Measurements from ENCODE around the gene ZBED3. TPM values are rescaled to one million over a fixed set of nuclear protein-coding genes. Genes with fewer than 3 reads are reported as not detected.

Gene ZBED3
- total and polyA plus RNA-seq, 9 of the 15 experiments (the other 6 are each of a cell fraction or from before 2014, with no cell fraction given), result 0.01 to 0.03 (median 0.01) TPM; not detected in 5

GRCh38 chr5:77030097-77031071, 56.7 kb downstream of the ZBED3 start, which contains the start of gene AGGF1 (continued):
- TF ChIP-seq ATF3 (IDR thresholded peaks at IDR 0.05) (no peak), ATF3 (CRISPR knock-in tag; conservative IDR thresholded peaks at IDR 0.05) (no peak), ATF4 (CRISPR knock-in tag; IDR thresholded peaks at IDR 0.05) (0 out of 2 replicates have a peak, but pooled peaks have one; percentile 21), ELK1 (CRISPR knock-in tag; IDR thresholded peaks at IDR 0.05) (no peak), NRF1 (conservative IDR thresholded peaks at IDR 0.05 in 1 of 2, IDR thresholded peaks at IDR 0.05 in 1 of 2) (peak; percentile 35 to 42), CREB3 (tag; conservative IDR thresholded peaks at IDR 0.05; ENCODE audit: low read depth) (no peak), MAFK (IDR thresholded peaks at IDR 0.05; ENCODE audit: low read length) (no peak), SUPT5H (IDR thresholded peaks at IDR 0.05) (peak; percentile 88), MYBL2 (IDR thresholded peaks at IDR 0.05; ENCODE audit: low read depth) (no peak), MYBL2 (CRISPR knock-in tag; IDR thresholded peaks at IDR 0.05; ENCODE audit: borderline replicate concordance) (no peak), ZNF707 (CRISPR knock-in tag; conservative IDR thresholded peaks at IDR 0.05) (0 out of 2 replicates have a peak, but pooled peaks have one; percentile 27), KLF6 (CRISPR knock-in tag; IDR thresholded peaks at IDR 0.05; ENCODE audit: borderline replicate concordance) (no peak), SMAD2 (IDR thresholded peaks at IDR 0.05; ENCODE audit: low read depth, low read length) (no peak), MCM3 (IDR thresholded peaks at IDR 0.05) (no peak), ZNF354B (CRISPR knock-in tag; IDR thresholded peaks at IDR 0.05) (no peak), ASH1L (IDR thresholded peaks at IDR 0.05; ENCODE audit: borderline replicate concordance, low read depth, partially characterized antibody) (peak; percentile 51), SNRNP70 (optimal IDR thresholded peaks at IDR 0.05; ENCODE audit: low read depth, low read length) (no peak), E2F5 (CRISPR knock-in tag; IDR thresholded peaks at IDR 0.05) (no peak), ZBTB8A (IDR thresholded peaks at IDR 0.05; ENCODE audit: partially characterized antibody) (no peak), ZNF444 (CRISPR knock-in tag; IDR thresholded peaks at IDR 0.05) (no peak), CXXC5 (CRISPR knock-in tag; IDR thresholded peaks at IDR 0.05) (peak; percentile 92), RBBP5 (IDR thresholded peaks at IDR 0.05; ENCODE audit: borderline replicate concordance, insufficient read depth, low read length, poor library complexity, severe bottlenecking) (peak; percentile 91)

Data from K562 (cell line).